GM04503 (cell line): ENCODE measurements around the gene ALKBH7.

Source experiments
- DNase-seq: peaks from one replicate; pipeline ENCODE4 v3.0.0-alpha.2; 2012; ENCODE audit warnings: low read depth

ALKBH7 gene

GRCh38 chr19:6424195-6424938, 51.8 kb downstream of the ALKBH7 start, which contains the start of gene KHSRP:
TSS of gene KHSRP (minus strand) at chr19:6424811. CDS start at chr19:6424701, 110 bp downstream.
- DNase-seq = no peak
